Measurements from ENCODE around the gene LCN6.

DNA sequence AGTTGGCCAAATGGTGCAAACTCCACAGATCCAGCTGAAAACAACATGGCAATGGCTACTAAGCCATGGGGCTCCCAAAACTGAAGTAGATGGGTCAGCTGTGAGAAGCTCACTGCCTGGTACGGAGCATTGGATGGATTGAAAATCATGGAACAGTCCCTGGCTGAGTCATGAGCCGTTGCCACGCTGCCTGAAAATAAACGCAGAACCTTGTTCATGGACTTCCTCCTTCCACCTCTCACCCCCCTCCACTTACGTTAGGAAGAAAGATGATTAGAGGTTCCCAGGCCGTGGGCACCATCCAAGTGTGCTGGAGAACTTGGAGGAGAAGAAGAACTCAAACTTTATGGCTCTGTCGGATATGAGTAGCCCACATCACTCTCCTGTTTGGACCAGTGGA, 42.8 kb downstream of the LCN6 start:
- TF ChIP-seq POLR2A (IDR thresholded peaks at IDR 0.05) (no peak), POLR2AphosphoS5 (IDR thresholded peaks at IDR 0.05) (no peak)
- TF ChIP-seq, protein P1, sequence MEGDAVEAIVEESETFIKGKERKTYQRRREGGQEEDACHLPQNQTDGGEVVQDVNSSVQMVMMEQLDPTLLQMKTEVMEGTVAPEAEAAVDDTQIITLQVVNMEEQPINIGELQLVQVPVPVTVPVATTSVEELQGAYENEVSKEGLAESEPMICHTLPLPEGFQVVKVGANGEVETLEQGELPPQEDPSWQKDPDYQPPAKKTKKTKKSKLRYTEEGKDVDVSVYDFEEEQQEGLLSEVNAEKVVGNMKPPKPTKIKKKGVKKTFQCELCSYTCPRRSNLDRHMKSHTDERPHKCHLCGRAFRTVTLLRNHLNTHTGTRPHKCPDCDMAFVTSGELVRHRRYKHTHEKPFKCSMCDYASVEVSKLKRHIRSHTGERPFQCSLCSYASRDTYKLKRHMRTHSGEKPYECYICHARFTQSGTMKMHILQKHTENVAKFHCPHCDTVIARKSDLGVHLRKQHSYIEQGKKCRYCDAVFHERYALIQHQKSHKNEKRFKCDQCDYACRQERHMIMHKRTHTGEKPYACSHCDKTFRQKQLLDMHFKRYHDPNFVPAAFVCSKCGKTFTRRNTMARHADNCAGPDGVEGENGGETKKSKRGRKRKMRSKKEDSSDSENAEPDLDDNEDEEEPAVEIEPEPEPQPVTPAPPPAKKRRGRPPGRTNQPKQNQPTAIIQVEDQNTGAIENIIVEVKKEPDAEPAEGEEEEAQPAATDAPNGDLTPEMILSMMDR (IDR thresholded peaks at IDR 0.05), result no peak

Measured in upper lobe of left lung (tissue), 4 donors.